MM.1S (cell line): Measurements from ENCODE around the gene TOLLIP.

ENCODE experiments used
- CTCF ChIP-seq: fragments of 300-600 bp; sonication (generic); IDR thresholded peaks from 2 replicates; pipeline ENCODE4 v1.5.1; 2016; ENCODE audit warnings: antibody characterized with exemption, low read length, mixed read lengths
- EZH2 ChIP-seq: fragments of 300-600 bp; sonication (generic); optimal IDR thresholded peaks from 2 replicates; pipeline ENCODE3; 2017; ENCODE audit warnings: low read depth, mild to moderate bottlenecking, antibody characterized with exemption, low read length, mixed read lengths
- EZH2phosphoT487 ChIP-seq: fragments of 300-600 bp; sonication (generic); IDR thresholded peaks from 2 replicates; pipeline ENCODE4 v1.6.1; 2018; ENCODE audit warnings: antibody characterized with exemption, low read length

GRCh38 chr11:1259561-1259960, 49.9 kb downstream of the TOLLIP start:
- TF ChIP-seq CTCF (no peak), EZH2 (no peak), EZH2phosphoT487 (no peak)
